ENCODE measurements around the gene NPS. TPM values are rescaled to one million over a fixed set of nuclear protein-coding genes. Genes with fewer than 3 reads are reported as not detected.

Gene NPS
- total RNA-seq, 3 donors from 2014 or later (not counting 1 experiment from before 2014, with no cell fraction given), result not detected

DNA sequence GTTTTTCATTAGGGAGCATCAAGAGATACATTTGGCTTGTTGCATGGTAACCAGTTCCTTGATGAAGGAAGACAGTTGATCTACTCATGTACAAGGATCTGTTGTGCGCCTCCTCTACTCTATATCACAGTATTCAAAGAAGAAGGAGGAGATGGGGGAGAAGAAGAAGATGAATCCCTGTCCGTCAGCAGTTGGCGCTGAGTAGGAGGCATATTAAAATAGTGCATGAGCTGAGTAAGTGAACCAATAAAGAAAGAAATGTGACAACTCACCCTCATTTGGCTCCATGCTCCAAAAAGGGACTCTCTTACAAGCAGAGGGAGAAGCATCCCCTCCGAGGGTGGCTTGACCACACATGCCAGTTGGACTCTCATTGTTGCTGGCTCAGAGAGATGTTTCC, 20.1 kb downstream of the NPS start:
- H3K36me3 ChIP-seq (ENCODE audit: control insufficient read depth, insufficient read depth, low read length), result no peaks in the 10 kb centered on the region
- no peaks in the 10 kb centered on the region for H3K36me3 Mint-ChIP-seq
- ATAC-seq (no peak), DNase-seq (no peak)
- TF ChIP-seq, protein P1, sequence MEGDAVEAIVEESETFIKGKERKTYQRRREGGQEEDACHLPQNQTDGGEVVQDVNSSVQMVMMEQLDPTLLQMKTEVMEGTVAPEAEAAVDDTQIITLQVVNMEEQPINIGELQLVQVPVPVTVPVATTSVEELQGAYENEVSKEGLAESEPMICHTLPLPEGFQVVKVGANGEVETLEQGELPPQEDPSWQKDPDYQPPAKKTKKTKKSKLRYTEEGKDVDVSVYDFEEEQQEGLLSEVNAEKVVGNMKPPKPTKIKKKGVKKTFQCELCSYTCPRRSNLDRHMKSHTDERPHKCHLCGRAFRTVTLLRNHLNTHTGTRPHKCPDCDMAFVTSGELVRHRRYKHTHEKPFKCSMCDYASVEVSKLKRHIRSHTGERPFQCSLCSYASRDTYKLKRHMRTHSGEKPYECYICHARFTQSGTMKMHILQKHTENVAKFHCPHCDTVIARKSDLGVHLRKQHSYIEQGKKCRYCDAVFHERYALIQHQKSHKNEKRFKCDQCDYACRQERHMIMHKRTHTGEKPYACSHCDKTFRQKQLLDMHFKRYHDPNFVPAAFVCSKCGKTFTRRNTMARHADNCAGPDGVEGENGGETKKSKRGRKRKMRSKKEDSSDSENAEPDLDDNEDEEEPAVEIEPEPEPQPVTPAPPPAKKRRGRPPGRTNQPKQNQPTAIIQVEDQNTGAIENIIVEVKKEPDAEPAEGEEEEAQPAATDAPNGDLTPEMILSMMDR (IDR thresholded peaks at IDR 0.05), result no peak
- H3K27me3 ChIP-seq (ENCODE audit: control insufficient read depth, insufficient read depth, low read length), result no peaks in the 10 kb centered on the region
- H3K4me1 ChIP-seq (ENCODE audit: control insufficient read depth, insufficient read depth, low read length), result no peaks in the 10 kb centered on the region
- intact Hi-C loops (cut with micrococcal nuclease), result loop anchor here (10.0 kb wide), 1 partner anchor 286 kb away; no protein-coding TSS in a partner anchor
- H3K4me1 Mint-ChIP-seq, result no peaks in the 10 kb centered on the region
- H3K9me3 Mint-ChIP-seq, result peaks cover 2 to 7% of the 10 kb centered on the region in 2 donors
- 82% methylated on average over 1 of the region's 4 CpGs for WGBS (ENCODE audit: insufficient coverage)
- H3K27ac ChIP-seq (ENCODE audit: low read length), result no peak overlapping the region
- H3K27me3 Mint-ChIP-seq (ENCODE audit: low read depth in 2 of 2), result peaks cover 15 to 62% of the 10 kb centered on the region in 2 donors
- no peak overlapping the region for H3K27ac Mint-ChIP-seq
- H3K4me3 ChIP-seq (ENCODE audit: low read length), result no peak overlapping the region
- no peak overlapping the region for H3K4me3 Mint-ChIP-seq
- H3K9me3 ChIP-seq (ENCODE audit: control insufficient read depth, insufficient read depth, low read length), result no peaks in the 10 kb centered on the region

DNA sequence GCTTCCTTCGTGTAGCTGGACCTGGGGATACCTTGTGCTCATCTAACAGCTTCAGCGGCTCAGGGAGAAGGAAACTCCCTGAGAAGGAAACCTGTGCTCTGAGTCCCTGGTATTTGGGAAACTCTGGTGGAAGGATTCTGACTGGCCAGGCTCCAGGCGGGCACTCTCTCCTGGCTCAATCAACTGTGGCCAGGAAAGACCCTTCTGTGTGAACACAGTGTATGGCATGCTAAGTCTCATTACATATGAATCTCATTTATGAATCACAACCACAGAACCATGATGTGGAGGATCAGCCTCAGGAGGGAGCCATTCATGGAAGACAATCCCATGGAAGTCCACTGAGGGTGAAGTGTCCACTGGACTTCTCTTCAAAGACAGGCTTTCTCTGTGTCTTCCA, 20.9 kb downstream of the NPS start:
- no peaks in the 10 kb centered on the region for H3K9me3 ChIP-seq (ENCODE audit: control insufficient read depth, insufficient read depth, low read length)
- WGBS (ENCODE audit: insufficient coverage), result 71% methylated on average over 2 of the region's 3 CpGs
- no peaks in the 10 kb centered on the region for H3K27me3 ChIP-seq (ENCODE audit: control insufficient read depth, insufficient read depth, low read length)
- DNase-seq (no peak), ATAC-seq (no peak)
- intact Hi-C loops (cut with micrococcal nuclease), result no loop called here
- H3K4me3 ChIP-seq (ENCODE audit: low read length), result no peak overlapping the region
- no peaks in the 10 kb centered on the region for H3K4me1 ChIP-seq (ENCODE audit: control insufficient read depth, insufficient read depth, low read length)
- peaks cover 7 to 62% of the 10 kb centered on the region in 2 donors for H3K27me3 Mint-ChIP-seq (ENCODE audit: low read depth in 2 of 2)
- TF ChIP-seq, protein P1 (IDR thresholded peaks at IDR 0.05), result no peak
- H3K27ac Mint-ChIP-seq, result no peak overlapping the region
- no peak overlapping the region for H3K27ac ChIP-seq (ENCODE audit: low read length)
- H3K4me3 Mint-ChIP-seq, result no peak overlapping the region
- H3K36me3 Mint-ChIP-seq, result no peaks in the 10 kb centered on the region
- H3K4me1 Mint-ChIP-seq, result no peaks in the 10 kb centered on the region
- H3K9me3 Mint-ChIP-seq, result peaks cover 2 to 7% of the 10 kb centered on the region in 2 donors
- H3K36me3 ChIP-seq (ENCODE audit: control insufficient read depth, insufficient read depth, low read length), result no peaks in the 10 kb centered on the region

DNA sequence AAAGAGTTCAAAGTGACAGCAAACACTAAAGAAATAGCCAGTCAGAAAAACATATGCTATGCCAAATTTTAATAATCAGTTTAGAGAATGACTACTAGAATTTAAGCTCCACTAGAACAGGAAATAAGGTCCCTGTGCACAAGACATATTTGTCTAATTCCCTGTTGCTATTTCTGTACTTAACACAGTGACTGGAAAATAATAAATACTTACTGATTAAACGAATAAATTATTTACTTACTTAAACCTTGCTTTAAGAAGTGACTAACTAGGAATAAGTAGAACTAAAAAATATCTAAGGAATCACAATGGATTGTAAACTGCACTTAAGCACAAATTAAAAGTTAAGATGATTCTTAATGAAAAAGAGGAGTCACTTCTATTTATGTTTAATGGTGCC, 22.3 kb downstream of the NPS start:
- H3K9me3 ChIP-seq (ENCODE audit: control insufficient read depth, insufficient read depth, low read length), result no peaks in the 10 kb centered on the region
- no CpG with 5 or more reads among the region's 1 CpG for WGBS (ENCODE audit: insufficient coverage)
- H3K4me3 ChIP-seq (ENCODE audit: low read length), result no peak overlapping the region
- H3K27me3 Mint-ChIP-seq (ENCODE audit: low read depth in 2 of 2), result peaks cover 7 to 70% of the 10 kb centered on the region in 2 donors
- intact Hi-C loops (cut with micrococcal nuclease), result no loop called here
- H3K36me3 ChIP-seq (ENCODE audit: control insufficient read depth, insufficient read depth, low read length), result no peaks in the 10 kb centered on the region
- H3K27me3 ChIP-seq (ENCODE audit: control insufficient read depth, insufficient read depth, low read length), result no peaks in the 10 kb centered on the region
- TF ChIP-seq, protein P1 (IDR thresholded peaks at IDR 0.05), result no peak
- H3K27ac Mint-ChIP-seq, result no peak overlapping the region
- no peak overlapping the region for H3K4me3 Mint-ChIP-seq
- DNase-seq (no peak), ATAC-seq (no peak)
- no peaks in the 10 kb centered on the region for H3K4me1 ChIP-seq (ENCODE audit: control insufficient read depth, insufficient read depth, low read length)
- H3K4me1 Mint-ChIP-seq, result no peaks in the 10 kb centered on the region
- peaks cover 2 to 7% of the 10 kb centered on the region in 2 donors for H3K9me3 Mint-ChIP-seq
- no peak overlapping the region for H3K27ac ChIP-seq (ENCODE audit: low read length)
- no peaks in the 10 kb centered on the region for H3K36me3 Mint-ChIP-seq

DNA sequence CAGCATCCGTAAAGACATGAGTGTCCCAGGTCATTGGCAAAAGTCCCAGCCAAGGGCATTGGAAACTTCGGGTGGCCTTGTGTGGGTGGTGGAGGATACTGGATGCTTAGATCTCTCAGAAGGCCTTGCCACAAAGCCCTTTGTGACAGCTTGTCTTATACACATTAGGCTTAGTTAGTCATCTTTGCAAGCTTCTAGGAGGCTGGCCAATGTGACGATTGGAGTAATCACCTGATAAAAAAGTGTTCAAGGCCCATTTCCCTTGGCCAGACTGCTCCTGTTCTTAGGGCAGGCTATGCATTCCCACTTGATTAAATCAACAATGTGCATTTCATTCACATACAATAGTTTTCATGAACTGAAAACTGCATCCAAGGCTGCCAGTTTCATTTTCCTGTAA, 26.9 kb downstream of the NPS start:
- Mint-ChIP-seq H3K9me3 (peaks cover 2 to 7% of the 10 kb centered on the region in 2 donors), H3K27ac (no peak overlapping the region), H3K36me3 (no peaks in the 10 kb centered on the region), H3K4me1 (no peaks in the 10 kb centered on the region), H3K27me3 (ENCODE audit: low read depth in 2 of 2) (peaks cover 14 to 73% of the 10 kb centered on the region in 2 donors), H3K4me3 (no peak overlapping the region)
- H3K27me3 ChIP-seq (ENCODE audit: control insufficient read depth, insufficient read depth, low read length), result no peaks in the 10 kb centered on the region
- TF ChIP-seq, protein P1 (IDR thresholded peaks at IDR 0.05), result no peak
- no peak overlapping the region for H3K4me3 ChIP-seq (ENCODE audit: low read length)
- no peak overlapping the region for H3K27ac ChIP-seq (ENCODE audit: low read length)
- 89% methylated on average over 3 of the region's 3 CpGs for WGBS (ENCODE audit: insufficient coverage)
- H3K9me3 ChIP-seq (ENCODE audit: control insufficient read depth, insufficient read depth, low read length), result no peaks in the 10 kb centered on the region
- DNase-seq (no peak), ATAC-seq (no peak)
- H3K4me1 ChIP-seq (ENCODE audit: control insufficient read depth, insufficient read depth, low read length), result no peaks in the 10 kb centered on the region
- intact Hi-C loops (cut with micrococcal nuclease), result no loop called here
- H3K36me3 ChIP-seq (ENCODE audit: control insufficient read depth, insufficient read depth, low read length), result no peaks in the 10 kb centered on the region

All from natural killer cell (primary cell).